GM23338 (cell line): ENCODE results near the gene LRIG1.

Experiments
- CTCF ChIP-seq, 2 experiments: fragments of 200-600 bp in 1 of 2; sonication (generic) in 1 of 2; conservative IDR thresholded peaks; 2 replicates each; pipeline versions ENCODE4 v1.5.1 to v1.6.1; 2016 to 2017; ENCODE audit warnings: antibody characterized with exemption in 2 of 2, low read depth in 2 of 2, mild to moderate bottlenecking in 2 of 2, moderate library complexity in 1 of 2
- TF ChIP-seq, protein P1 (sequence below): IDR thresholded peaks from one replicate; pipeline ENCODE4 v1.6.1; 2018; ENCODE audit warnings: antibody characterized with exemption; ENCODE audit not compliant: unreplicated experiment

GRCh38 chr3:66348704-66349103 is 152.1 kb downstream of the LRIG1 start:
- TF ChIP-seq CTCF (conservative IDR thresholded peaks at IDR 0.05; ENCODE audit: low read depth in 2 of 2) = no peak
- TF ChIP-seq, protein P1, sequence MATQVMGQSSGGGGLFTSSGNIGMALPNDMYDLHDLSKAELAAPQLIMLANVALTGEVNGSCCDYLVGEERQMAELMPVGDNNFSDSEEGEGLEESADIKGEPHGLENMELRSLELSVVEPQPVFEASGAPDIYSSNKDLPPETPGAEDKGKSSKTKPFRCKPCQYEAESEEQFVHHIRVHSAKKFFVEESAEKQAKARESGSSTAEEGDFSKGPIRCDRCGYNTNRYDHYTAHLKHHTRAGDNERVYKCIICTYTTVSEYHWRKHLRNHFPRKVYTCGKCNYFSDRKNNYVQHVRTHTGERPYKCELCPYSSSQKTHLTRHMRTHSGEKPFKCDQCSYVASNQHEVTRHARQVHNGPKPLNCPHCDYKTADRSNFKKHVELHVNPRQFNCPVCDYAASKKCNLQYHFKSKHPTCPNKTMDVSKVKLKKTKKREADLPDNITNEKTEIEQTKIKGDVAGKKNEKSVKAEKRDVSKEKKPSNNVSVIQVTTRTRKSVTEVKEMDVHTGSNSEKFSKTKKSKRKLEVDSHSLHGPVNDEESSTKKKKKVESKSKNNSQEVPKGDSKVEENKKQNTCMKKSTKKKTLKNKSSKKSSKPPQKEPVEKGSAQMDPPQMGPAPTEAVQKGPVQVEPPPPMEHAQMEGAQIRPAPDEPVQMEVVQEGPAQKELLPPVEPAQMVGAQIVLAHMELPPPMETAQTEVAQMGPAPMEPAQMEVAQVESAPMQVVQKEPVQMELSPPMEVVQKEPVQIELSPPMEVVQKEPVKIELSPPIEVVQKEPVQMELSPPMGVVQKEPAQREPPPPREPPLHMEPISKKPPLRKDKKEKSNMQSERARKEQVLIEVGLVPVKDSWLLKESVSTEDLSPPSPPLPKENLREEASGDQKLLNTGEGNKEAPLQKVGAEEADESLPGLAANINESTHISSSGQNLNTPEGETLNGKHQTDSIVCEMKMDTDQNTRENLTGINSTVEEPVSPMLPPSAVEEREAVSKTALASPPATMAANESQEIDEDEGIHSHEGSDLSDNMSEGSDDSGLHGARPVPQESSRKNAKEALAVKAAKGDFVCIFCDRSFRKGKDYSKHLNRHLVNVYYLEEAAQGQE = no peak
